H4 (cell line): ENCODE results near the gene SLC6A19. TPM values are rescaled to one million over a fixed set of nuclear protein-coding genes. Genes with fewer than 3 reads are reported as not detected.
A peak's percentile ranks its signal among the peaks of the same experiment; 100 is the strongest.

Source experiments
- DNase-seq: peaks from one replicate; pipeline ENCODE4 v3.0.0-alpha.2; 2015; ENCODE audit warnings: low spot score
- total RNA-seq: library from RNA; depleted of rRNA; stranded (reverse); fragments of >200 nt; shearing (Covaris generic); gene quantifications from 2 replicates; pipeline ENCODE4 v1.2.3, GENCODE V29; 2014

SLC6A19 gene
- total RNA-seq, 1 experiment from 2014 or later: not detected

DNA sequence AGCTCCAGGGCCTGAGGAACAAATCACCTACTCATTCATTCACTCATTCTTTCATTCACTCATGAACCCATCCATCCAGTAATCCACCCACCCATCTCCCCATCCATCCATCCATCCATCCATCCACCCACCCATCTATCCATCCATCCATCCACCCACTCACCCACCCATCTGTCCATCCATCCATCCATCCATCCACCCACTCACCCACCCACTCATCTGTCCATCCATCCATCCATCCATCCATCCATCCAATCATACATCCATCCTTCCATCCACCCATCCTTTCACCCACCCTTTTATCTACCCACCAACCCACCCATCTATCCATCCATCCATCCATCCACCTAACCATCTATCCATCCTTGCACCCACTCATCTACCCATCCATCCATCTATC is 35.5 kb upstream of the SLC6A19 start:
- DNase-seq: no peak

DNA sequence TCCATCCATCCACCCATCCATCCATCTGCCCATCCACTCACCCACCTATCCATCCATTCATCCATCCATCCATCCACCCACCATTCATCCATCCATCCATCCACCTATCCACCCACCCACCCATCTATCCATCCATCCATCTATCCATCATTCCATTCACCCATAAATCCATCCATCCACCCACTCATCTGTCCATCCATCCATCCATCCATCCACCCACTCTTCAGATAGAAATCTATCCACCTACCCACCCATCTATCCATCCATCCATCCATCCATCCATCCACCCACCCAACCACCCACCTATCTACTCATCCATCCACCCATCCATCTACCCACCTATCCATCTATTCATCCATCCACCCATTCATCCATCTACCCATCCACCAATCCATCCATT is 35.0 kb upstream of the SLC6A19 start:
- no peak for DNase-seq

DNA sequence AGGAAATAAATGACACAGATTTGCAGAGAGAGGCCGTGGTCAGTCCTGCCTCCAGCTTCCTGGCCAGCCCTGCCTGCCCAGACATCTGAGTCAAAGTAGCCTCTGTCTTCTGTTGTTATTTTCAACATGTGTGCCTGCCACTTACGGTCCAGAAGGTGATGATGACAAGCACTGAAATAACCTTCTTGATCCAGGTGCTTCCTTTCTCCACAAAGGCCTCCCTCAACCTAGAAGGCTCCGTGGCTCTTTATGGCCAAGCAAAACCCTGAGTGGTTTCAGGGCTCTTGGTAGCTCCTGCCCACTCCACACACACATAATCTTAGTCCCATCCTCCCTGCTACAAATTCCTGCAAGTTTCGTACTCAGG is 34.1 kb upstream of the SLC6A19 start:
- DNase-seq: no peak

DNA sequence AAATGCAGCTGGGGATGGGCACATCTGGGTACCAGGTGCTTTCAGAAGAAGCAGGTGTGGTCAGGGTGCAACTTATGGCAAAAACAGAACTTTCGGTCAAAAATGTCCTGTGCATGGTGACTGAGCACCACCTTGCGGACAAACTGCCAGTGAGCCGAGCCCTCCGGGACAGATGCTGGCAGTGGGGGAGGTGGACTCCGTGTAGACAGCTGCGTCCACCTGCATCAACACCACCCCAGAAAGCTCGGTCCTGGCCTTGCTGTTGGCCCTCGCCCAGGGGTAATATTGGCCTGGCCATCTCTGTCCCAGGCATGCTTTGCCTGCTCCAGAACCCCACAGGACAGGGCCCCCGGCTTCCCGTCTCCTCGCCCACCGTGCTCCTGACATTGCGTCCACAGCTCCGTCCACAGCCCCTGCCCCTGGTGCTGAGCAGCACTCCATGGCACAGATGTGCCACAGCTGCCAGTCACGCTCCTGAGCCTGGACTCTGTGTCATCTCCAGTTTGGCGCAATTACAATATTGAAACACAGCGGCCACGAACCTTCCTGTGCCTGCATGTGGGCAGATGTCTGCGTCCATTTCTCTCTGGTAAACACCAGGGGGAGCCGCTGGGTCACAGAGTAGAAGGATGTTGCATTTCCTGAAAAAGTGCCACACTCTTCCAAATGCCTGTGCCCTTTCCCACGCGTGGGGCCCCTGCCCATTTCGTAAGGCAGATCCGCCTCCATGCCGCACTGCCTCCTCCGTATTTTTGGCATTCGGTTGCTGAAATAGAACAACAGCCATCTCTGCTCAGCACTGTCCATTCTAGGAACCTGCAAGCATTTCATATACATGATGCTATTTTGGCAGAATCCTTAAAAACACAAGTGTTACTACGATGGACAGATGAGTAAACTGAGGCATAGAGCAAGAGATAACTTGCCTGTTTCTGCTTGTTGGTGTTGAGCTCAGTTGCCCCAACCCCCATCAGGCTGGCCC is 33.4 kb upstream of the SLC6A19 start:
- peak; percentile 87 for DNase-seq

DNA sequence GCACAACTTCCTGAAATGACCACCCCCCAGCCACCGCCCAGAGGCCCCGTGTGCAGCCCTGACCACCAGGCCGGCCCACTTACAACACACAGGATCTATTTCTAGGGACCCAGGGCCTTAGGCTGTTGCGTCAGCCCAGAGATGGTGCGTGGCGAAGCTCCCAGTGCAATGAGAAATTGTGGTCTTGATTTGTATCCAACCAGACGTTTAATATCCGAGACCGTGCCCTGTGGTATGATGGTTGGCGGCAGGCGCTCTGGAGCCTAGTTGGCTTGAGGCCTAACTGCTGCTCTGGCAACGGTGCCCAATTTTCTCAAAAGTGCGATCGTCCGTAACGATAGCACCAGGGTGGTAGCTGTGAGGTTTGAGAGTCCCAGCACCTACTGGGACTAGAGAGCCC is 32.6 kb upstream of the SLC6A19 start:
- DNase-seq: no peak

DNA sequence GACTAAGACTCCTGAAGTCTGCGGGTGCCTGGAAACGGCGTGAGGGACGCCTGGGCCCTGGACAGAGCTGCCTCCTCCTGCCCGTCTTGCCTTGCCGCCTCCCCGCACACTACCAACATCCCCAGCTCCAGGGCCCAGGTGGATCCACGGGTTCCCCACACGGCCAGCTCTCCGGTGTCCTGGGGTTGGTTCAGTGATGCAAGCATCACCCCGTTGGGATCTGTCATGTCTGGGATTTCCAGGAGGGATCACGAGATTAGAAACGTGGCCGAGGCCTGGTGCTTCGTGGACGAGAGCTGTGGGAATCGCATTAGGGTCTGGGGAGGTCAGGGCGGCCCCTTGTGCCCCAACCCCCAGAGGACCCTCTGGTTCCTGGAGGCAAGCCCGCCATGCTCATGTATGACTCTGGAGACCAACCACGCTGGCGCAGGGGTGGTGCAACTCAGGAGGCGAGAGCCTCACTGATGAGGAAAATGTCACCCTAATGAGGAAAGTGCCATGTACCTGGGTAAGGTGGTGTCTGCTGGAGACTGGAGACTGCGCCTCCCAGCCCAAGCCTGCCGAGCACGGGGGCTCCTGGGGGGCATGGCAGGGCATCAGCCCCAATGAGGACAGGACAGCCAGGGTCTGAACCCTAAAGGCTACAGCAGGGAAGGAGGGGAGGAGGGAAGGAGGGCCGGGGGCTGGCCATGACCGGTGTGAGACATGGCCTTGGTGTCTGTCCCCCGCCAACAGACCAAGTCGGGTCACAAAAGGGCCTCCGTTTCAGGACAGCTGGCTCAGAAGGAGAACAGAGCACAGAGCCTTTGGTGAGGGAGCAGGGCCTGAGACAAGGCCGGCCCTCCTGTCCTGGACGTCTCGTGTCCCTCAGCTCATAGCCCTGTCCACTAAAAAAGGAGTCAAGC is 31.9 kb upstream of the SLC6A19 start:
- DNase-seq: no peak

DNA sequence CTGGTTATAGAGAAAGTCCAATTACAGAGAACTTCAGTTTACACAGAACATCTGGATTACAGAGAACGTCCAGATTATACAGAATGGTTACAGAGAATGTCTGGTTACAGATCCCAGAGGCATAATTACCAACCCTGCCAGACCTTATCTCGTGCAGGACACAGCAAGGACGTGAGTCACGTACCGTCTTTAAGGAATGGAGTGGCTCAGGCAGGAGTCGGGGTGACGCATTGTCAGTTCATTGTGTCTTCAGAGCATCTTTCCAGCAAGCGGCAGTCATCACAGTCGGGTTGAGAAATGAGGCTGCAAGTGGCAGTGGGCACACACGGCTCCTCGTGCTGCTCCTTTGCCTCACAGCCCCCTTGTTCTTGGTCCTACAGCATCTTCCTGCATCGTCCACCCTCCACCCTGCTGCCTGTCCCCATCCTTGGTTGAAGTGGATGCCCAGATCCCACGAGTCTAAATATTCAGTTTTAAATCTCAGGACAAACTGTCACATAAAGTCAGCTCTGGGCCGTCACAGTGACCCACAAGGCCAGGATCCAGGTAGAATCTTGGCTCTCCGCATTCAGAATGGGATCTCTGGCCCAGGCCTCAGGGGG is 30.0 kb upstream of the SLC6A19 start:
- peak; percentile 69 for DNase-seq

DNA sequence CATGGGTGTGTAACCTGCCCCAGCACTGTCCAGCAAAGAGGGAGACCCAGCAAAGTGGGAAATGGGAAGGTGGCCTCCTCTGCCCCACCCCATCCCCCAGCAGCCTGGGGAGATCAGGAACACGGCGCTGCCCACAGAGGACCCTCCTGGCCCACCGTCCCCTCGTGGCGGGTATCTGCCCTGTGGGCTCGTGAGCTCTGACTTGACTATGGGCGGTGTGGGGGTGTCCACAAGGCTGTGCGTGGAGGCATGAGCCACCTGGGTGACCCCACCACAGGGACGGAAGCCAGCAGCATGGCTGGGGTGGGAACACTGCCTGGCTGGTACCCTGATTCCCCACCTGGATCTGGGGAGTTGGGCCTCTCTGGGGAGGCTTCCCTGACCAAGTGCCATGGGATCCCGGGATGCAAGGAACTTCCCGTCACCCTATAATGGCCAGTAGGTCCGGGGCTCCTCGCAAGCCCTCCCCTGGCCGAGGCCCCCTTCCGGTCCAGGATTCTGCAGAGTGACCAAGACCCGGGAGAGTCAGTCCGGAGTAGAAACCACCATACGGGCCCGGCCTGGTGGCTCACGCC is 29.3 kb upstream of the SLC6A19 start:
- DNase-seq: no peak

DNA sequence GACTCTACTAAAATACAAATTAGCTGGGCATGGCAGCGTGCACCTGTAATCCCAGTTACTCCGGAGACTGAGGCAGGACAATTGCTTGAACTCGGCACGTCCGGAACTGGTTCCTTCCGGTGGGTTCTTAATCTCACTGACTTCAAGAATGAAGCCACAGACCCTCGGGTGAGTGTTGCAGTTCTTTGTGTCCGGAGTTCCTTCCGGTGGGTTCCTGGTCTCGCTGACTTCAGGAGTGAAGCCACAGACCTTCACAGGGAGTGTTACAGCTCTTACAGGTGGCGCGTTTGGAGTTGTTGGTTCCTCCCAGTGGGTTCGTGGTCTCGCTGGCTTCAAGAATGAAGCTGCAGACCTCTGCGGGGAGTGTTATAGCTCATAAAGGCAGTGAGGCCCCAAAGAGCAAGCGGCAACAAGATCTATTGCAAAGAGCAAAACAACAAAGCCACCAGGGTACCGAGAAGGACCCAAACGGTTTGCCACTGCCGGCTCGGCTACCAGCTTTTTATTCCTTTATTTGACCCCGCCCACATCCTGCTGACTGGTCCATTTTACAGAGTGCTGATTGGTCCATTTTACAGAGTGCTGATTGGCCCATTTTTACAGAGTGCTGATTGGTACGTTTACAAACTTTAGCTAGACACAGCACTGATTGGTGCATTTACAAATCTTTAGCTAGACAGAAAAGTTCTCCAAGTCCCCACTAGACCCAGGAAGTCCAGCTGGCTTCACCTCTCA is 28.6 kb upstream of the SLC6A19 start:
- no peak for DNase-seq

DNA sequence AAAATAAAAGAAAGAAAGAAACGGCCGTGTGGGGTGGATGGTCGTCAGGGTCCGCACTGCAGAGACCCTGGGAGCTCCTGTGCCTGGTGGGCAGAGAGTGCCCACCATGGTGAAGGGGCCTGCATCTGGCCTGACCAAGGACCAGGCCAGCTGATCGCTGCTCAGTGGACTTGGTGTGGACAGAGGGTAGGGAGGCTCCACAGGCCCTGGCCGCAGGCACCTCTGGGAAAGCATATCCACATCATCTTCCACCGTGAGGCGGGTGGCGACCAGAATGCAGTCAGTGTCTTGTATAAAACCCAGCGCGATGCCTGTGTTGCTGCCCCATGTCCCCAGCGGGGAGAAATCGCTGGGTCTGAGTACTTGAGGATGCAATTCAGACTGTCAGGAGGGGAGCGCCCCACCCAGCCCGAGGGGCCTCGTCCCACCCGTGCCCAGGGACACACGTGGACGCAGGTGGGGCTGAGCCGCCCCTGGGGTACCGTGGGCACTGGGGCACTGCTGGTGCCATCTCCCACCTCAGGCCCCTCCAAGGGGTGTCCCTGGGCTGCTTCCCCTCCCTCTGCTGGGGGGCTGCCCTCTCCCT is 27.8 kb upstream of the SLC6A19 start:
- no peak for DNase-seq

DNA sequence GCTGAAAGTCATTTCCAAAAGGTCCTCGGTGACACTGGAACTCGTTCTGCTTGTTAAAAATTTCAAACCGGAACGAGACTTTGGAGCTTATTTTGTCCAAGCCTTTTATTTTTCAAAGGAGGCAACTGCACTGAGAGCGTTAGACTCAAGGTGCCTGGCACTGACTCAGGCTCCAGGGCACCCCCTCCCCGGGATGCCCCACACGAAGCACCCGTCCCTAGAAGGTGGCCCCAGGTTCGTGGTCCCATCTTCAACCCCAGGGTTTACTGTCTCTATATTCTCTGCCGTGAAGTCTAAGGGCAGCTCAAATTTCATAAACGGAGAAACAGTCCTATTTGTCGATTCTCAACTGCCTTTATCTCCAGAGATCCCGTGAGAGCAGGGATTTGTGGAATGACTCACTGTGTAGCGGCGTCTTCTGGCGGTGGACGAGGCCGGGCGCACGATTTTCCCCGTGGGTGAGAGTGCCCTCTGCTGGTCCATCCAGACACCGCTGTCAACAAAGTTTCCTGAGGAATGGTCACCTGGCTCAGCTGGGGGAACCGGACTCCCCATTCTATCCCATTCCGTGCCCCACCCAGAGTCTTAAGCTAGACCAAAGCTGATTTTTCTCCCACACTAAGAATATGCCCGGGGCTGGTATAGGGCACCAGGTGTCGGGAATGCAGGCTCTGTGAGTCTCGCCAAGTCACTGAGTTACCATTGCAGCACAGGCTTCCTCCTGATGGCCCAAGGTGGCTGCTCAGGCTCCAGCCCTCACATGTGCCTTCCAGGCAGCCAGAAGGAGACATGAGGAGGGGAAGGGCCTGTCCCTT is 27.1 kb upstream of the SLC6A19 start:
- peak; percentile 95 for DNase-seq

DNA sequence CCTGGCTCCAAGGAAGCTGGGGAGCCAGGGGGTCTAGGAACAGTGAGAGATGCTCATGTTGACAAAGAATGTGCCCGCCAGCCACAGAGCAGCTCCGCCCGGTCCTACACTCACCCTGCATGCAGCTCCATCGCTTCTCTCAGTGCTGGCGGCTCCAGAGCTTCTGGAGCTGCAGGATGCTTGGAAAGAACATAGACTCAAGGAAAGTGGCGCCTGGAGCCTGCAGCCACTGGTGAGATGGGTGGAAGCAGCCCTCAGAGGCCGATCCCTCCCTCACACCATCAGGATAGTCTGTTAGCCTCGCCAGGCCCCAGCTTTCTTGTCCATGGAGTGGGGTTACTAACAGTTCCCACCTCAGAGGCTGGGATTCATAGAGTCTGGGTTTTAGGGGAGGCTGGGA is 26.4 kb upstream of the SLC6A19 start:
- no peak for DNase-seq

DNA sequence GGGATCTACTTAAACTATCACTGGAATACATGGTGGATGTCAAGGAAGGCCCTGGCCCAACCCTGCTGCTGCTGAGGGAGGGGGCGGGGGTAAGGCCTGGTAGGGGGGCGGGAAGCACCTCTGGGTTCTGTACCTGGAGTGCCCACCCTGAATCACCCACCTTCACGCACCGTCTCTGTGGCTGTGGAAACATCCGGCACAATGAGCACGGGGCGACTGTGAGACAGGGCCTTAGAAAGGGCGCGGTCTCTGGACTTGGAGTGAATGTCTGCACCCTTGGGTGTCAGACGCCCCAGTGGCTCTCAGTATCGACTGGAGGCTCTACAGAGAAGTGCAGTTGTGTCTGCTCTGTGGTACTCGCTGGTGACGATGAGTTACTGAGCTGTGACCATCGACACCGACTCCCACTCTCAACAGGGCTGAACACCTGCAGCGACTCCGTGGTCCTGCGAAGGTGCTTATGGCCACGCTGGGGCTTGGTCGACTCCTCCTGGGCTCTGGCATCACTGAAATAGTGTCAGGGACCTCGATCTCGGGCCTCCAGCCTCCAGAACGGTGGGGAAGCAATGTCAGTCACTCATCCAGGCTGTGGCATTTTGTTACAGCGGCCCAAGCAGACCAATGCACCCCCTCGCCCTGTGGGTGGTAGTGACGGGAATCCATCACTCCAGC is 25.5 kb upstream of the SLC6A19 start:
- no peak for DNase-seq

DNA sequence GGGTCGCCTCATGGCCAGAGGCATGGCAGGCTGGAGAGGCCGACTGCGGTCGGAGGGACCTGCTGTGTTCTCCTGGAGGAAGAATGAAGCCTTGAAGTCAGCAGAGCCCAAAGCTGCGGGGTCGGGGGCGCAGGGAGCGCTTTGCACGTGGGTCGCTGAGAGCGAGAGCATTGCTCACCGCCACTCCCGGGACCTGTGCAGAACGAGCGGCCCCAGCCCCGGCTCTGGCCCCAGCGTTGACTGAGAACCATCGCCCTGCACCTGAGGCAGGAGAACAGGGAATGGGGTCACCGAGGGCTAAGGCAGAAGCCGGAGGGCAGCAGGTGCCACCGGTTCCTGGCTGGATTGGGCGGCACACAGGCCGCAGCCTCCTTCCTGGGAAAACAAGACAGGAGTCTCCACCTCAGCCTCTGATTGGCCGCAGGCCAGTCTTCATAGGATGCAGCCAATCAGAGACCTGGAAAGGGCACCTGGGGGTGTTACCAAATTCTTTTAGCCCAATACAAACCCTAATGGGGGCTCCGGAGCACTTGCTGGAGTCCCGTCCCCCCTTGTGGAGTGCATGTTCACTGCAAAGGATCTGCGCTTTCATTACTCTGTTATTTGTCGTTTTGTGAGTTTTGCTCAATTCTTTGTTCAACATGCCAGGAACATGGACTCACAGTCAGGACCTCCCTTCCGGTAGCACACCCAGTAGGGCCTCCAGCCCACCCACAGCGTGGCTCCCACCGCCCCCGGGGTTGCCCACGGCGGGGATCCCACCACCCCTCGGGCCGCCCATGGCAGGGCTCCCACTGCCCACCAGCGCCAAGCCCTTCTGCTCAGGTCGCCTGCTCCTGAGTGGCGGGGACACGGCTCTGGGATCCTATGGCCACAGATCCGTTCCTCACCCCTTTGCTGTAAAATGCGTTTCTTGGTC is 24.7 kb upstream of the SLC6A19 start:
- no peak for DNase-seq

DNA sequence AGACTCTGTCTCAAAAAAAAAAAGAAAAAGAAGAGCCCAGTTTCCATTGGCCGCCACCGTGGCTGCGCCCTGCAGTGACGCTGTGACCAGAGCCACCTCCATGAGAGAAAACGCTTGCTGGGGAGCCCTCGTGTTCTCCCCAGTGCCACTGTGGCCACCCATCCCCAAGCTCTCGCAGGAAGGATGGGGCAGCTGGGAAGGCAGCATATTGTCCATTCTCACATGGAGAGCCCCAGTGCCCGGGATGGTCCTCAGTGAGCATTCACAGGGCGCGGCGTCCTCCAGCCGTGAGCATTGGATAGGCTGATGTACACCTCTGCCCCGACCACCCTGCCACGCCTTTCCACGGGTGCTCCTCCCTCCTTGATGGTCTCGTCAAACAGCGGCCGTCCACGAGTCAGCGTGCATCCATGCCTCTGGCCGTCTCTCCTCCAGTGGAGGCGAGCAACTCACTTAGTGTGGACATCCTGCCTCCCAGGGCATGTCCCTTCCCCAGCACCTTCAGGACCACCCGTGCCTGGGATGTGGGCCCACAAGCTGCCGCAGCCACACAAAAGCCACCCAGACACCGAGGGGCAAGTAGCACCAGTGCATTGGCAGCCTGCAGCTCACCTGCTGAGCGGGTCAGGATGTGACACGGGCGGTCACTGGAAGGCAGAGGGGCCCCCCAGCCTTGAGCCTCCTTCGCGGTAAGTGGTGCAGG is 23.4 kb upstream of the SLC6A19 start:
- no peak for DNase-seq

DNA sequence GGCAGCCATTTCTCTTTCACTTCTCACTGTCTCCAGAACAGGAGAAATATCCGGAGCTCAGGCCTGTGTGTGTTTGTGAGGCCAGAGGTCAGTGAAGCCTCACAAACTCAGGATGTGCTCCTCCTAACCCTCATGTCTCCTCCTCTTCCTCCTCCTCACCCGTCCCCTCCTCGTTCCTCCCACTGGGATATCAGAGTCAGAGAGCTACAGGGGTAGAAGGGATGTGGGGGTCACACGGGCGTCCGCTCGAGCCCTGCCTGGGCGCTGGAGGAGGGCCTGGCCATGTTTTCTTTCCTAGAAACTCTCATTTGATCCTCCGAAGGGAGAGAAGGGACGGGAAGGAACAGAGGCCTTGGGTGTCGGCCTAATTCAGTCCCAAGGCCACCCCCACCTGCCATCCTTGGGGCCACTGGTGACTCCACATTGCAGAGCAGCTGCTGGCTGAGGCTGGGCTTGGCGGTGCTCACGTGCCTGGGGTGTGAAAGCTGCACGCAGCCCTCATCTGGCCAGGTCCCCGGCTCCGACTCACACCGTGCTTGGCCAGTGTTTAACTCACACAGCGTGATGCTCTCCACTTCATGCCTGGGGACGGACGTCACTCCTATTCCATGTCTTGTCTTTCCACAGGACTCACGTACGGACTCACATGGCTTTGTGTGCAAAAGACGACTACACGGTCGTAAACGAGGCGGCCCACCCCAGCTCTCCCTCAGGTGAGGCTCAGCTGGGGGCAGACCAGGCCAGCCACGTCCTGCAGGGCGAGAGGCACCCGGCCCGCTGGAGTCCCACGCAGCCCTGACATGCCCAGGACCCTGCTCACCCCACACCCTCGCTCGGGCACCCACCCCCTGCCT is 22.6 kb upstream of the SLC6A19 start:
- DNase-seq: no peak

DNA sequence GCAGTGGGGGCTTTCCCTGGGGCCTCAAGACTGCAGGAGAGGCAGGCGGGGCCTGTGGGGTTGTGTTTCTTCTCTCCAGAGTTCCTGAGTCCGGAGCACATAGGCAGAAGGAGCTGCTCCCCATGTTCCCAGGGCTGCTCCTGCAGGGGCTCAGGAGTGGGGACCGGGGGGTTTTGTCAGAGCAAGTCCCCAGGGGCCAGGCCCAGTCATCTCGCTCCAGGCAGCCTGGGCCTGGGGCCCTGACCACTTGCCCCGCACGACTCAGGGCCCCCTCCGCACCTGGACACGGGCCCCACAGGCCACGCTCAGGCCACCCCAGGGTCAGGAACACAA is 22.0 kb upstream of the SLC6A19 start:
- DNase-seq: no peak
